ENCODE results near the gene CIB2. TPM values are rescaled to one million over a fixed set of nuclear protein-coding genes. Genes with fewer than 3 reads are reported as not detected.
A peak's percentile ranks its signal among the peaks of the same experiment; 100 is the strongest.

CIB2 gene
- total and polyA plus RNA-seq, 3 donors from 2014 or later, result 24.9 to 43.6 (median 34.3) TPM

DNA sequence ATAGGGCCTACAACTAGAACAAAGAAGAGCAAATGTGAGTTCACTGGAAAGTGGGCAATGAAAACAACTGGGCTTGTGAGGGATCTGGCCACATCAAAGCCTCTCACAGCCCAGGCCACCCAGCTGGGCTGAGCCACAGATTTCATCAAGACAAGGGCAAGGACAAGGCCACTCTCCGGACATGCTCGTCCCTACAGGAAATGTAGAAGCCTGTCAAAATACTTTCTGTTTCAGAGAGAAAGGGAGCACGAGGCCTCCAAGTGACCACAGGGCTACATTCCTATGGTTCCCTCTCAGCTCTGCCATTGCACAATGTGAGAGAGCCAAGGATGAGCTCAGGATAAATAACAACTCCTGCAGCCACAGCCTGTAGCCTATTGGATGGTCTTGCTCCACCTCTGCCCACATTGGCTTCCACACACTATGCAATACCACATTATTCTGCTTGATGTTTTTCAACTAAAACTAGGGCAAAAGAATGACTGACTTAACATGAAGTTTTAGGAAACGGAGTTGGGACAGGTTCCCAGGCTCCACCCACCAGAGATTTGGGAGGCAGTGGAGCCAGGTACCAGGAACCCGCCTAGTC is 65.9 kb downstream of the CIB2 start:
- Histone ChIP-seq H3K27me3 (no peaks in the 10 kb centered on the region), H3K4me1 (peaks cover 86% of the 10 kb centered on the region), H3K9me3 (no peaks in the 10 kb centered on the region), H3K36me3 (ENCODE audit: low read depth, missing control alignments) (no peaks in the 10 kb centered on the region), H3K4me3 (no peak overlapping the region), H3K27ac (peak overlapping the region; percentile 73 to 81)
- DNase-seq, result peak; percentile 67
- 37 to 38% methylated on average over 5 of the region's 5 CpGs for WGBS, 2 donors
- intact Hi-C loops (cut with DNase I; ENCODE audit: low total_unique reads), result loop anchor here (2.0 to 10.0 kb wide), 2 partner anchors 41 to 61 kb away; no protein-coding TSS in a partner anchor
- TF ChIP-seq, protein P1, sequence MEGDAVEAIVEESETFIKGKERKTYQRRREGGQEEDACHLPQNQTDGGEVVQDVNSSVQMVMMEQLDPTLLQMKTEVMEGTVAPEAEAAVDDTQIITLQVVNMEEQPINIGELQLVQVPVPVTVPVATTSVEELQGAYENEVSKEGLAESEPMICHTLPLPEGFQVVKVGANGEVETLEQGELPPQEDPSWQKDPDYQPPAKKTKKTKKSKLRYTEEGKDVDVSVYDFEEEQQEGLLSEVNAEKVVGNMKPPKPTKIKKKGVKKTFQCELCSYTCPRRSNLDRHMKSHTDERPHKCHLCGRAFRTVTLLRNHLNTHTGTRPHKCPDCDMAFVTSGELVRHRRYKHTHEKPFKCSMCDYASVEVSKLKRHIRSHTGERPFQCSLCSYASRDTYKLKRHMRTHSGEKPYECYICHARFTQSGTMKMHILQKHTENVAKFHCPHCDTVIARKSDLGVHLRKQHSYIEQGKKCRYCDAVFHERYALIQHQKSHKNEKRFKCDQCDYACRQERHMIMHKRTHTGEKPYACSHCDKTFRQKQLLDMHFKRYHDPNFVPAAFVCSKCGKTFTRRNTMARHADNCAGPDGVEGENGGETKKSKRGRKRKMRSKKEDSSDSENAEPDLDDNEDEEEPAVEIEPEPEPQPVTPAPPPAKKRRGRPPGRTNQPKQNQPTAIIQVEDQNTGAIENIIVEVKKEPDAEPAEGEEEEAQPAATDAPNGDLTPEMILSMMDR (IDR thresholded peaks at IDR 0.05), result no peak
- no peak for TF ChIP-seq POLR2A (IDR thresholded peaks at IDR 0.05)

DNA sequence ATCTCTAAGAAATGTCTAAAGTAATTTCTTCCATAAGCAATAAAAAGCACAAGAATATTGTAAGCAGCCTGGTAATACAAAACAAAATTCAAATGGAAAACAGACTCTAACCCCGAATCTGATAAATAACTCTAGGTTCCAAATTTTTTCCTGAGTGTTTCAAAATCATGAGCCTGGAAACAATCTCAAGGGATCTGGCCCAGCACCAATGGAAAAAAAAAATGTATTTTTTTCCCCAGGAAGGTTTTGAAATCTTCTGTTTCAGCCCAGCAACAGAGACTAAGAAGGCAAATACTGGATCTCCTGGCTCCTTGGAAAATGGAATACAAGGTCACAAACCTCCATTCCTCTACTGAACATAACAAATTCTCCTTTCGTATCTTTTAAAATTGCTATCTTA is 66.7 kb downstream of the CIB2 start:
- 55 to 59% methylated on average over 2 of the region's 2 CpGs for WGBS, 2 donors
- intact Hi-C loops (cut with DNase I; ENCODE audit: low total_unique reads), result loop anchor here (2.0 to 10.0 kb wide), 2 partner anchors 40 to 60 kb away; no protein-coding TSS in a partner anchor
- Histone ChIP-seq H3K27me3 (no peaks in the 10 kb centered on the region), H3K4me3 (no peak overlapping the region), H3K27ac (peak overlapping the region; percentile 56 to 81), H3K9me3 (no peaks in the 10 kb centered on the region), H3K4me1 (peaks cover 83% of the 10 kb centered on the region), H3K36me3 (ENCODE audit: low read depth, missing control alignments) (no peaks in the 10 kb centered on the region)
- TF ChIP-seq POLR2A (IDR thresholded peaks at IDR 0.05), result no peak
- TF ChIP-seq, protein P1 (IDR thresholded peaks at IDR 0.05), result no peak
- DNase-seq, result no peak

DNA sequence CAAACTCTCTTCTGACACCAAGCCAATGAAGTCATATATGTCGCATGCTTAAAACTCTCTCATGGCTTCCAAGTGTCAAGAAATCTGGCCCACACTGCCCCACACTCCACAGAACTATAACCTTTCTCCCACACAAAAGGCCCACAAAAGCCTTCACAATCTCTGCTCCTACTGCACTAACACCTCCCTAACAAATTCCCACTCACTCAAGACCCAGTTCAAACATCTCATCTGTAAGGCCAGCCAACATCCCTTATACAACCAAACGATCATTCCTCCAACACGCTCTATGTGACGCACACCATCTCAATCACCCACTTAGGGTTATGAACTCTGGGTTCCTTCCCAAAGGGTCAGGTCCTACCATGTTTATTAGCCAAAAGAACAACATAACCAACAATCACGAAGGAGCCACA is 67.3 kb downstream of the CIB2 start:
- no peaks in the 10 kb centered on the region for H3K36me3 ChIP-seq (ENCODE audit: low read depth, missing control alignments)
- intact Hi-C loops (cut with DNase I; ENCODE audit: low total_unique reads), result loop anchor here (2.0 to 10.0 kb wide), 2 partner anchors 39 to 59 kb away; no protein-coding TSS in a partner anchor
- H3K27ac ChIP-seq, result peak overlapping the region; percentile 56 to 81
- no peak overlapping the region for H3K4me3 ChIP-seq
- no peaks in the 10 kb centered on the region for H3K9me3 ChIP-seq
- TF ChIP-seq, protein P1 (IDR thresholded peaks at IDR 0.05), result no peak
- TF ChIP-seq POLR2A (IDR thresholded peaks at IDR 0.05), result no peak
- WGBS, 2 donors, result 66 to 71% methylated on average over 5 of the region's 5 CpGs
- peaks cover 84% of the 10 kb centered on the region for H3K4me1 ChIP-seq
- DNase-seq, result no peak
- H3K27me3 ChIP-seq, result no peaks in the 10 kb centered on the region

DNA sequence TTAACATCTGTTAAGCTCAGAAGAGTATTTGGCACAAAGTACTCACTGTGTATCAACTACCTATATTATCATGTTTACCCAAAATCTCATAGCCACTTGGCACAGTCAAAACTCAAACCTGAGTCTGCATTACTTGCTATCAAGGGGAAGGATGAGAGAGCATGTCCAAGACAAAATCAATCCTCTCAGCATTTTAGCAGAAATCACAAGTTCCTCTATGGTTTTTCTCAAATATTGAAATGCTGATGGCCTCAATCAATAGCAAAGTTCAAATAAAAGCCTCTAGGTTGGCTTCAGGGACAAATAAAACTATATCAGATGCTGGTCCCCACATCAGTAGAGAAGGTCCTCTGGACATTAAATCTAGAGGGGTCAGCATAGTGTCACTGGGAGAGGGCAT is 68.0 kb downstream of the CIB2 start:
- H3K4me1 ChIP-seq, result peaks cover 84% of the 10 kb centered on the region
- intact Hi-C loops (cut with DNase I; ENCODE audit: low total_unique reads), result loop anchor here (10.0 kb wide), 1 partner anchor 58 kb away; no protein-coding TSS in a partner anchor
- H3K27ac ChIP-seq, result peak overlapping the region; percentile 56 to 81

More for the DNA sequence above, 68.0 kb downstream of the CIB2 start:
- no peak overlapping the region for H3K4me3 ChIP-seq
- H3K27me3 ChIP-seq, result no peaks in the 10 kb centered on the region
- no peak for TF ChIP-seq POLR2A (IDR thresholded peaks at IDR 0.05)
- TF ChIP-seq, protein P1 (IDR thresholded peaks at IDR 0.05), result no peak
- no peaks in the 10 kb centered on the region for H3K36me3 ChIP-seq (ENCODE audit: low read depth, missing control alignments)
- DNase-seq, result no peak
- H3K9me3 ChIP-seq, result no peaks in the 10 kb centered on the region
